Peyer's patch (tissue), 4 donors: ENCODE measurements around the gene RPTOR. TPM values are rescaled to one million over a fixed set of nuclear protein-coding genes. Genes with fewer than 3 reads are reported as not detected.

Experiments
- DNase-seq, 3 donors: peaks; one replicate each; pipeline ENCODE4 v3.0.0-alpha.2; 2017 to 2019
- H3K27ac ChIP-seq, 4 donors: fragments of 200-600 bp; sonication (generic); one replicate each; pipeline ENCODE4 v1.5.1; 2016 to 2019
- H3K27me3 ChIP-seq, 2 donors: fragments of 200-600 bp; sonication (generic); one replicate each; pipeline ENCODE4 v1.5.1; 2019
- H3K36me3 ChIP-seq, 3 donors: fragments of 200-600 bp; sonication (generic); one replicate each; pipeline ENCODE4 v1.5.1; 2016 to 2019
- H3K4me1 ChIP-seq, 4 donors: fragments of 200-600 bp; sonication (generic); one replicate each; pipeline ENCODE4 v1.5.1; 2016 to 2019
- H3K4me3 ChIP-seq, 4 donors: fragments of 200-600 bp; sonication (generic); 1 replicate in 3 of 4; 2 replicates in 1 of 4; pipeline ENCODE4 v1.5.1; 2016 to 2019; ENCODE audit warnings: mild to moderate bottlenecking in 1 of 4
- H3K9me3 ChIP-seq, 4 donors: fragments of 200-600 bp; sonication (generic); one replicate each; pipeline ENCODE4 v1.5.1; 2016 to 2019; ENCODE audit warnings: mild to moderate bottlenecking in 1 of 4
- POLR2A ChIP-seq, 2 donors: fragments of 450-650 bp; IDR thresholded peaks; one replicate each; pipeline ENCODE4 v1.5.1; 2017; ENCODE audit warnings: antibody characterized with exemption in 2 of 2, mild to moderate bottlenecking in 2 of 2, moderate library complexity in 2 of 2
- total RNA-seq, 4 donors: library from RNA; depleted of rRNA; stranded (reverse); fragments of >200 nt; gene quantifications; one replicate each; pipeline ENCODE4 v1.1.0, GENCODE V29; 2016
- TF ChIP-seq, protein P1 (sequence below), 6 experiments: fragments of 450-650 bp in 4 of 6; fragments of 200-600 bp in 2 of 6; sonication (generic) in 1 of 6; IDR thresholded peaks; one replicate each; pipeline ENCODE4 v1.5.1; 2017 to 2019; ENCODE audit warnings: antibody characterized with exemption in 6 of 6, mild to moderate bottlenecking in 3 of 6, moderate library complexity in 1 of 6

Gene RPTOR
- total RNA-seq, 4 donors from 2014 or later: 42.4 to 73.6 (median 64.2) TPM

DNA sequence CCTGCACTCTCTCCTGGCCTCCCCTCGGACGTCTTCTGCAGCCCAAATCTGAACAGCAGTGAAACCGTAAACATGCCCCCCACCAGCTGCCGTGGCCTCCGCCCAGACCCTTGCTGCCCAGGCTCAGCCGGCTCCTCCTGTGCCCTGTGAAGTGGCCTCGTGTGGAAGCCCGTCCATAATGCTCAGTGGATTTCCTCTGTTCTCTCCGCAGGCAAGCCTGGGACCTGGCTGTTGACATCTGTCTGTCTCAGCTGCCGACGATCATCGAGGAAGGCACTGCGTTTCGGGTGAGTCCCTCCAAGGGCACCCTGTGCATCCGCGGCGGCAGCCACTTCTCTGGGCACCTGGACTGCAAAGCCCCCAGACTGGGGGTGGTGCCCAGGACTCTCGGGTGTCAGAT, 293.1 kb downstream of the RPTOR start:
- DNase-seq: no peak

GRCh38 chr17:80838311-80839025, 293.8 kb downstream of the RPTOR start:
- TF ChIP-seq POLR2A (IDR thresholded peaks at IDR 0.05): no peak
- TF ChIP-seq, protein P1, sequence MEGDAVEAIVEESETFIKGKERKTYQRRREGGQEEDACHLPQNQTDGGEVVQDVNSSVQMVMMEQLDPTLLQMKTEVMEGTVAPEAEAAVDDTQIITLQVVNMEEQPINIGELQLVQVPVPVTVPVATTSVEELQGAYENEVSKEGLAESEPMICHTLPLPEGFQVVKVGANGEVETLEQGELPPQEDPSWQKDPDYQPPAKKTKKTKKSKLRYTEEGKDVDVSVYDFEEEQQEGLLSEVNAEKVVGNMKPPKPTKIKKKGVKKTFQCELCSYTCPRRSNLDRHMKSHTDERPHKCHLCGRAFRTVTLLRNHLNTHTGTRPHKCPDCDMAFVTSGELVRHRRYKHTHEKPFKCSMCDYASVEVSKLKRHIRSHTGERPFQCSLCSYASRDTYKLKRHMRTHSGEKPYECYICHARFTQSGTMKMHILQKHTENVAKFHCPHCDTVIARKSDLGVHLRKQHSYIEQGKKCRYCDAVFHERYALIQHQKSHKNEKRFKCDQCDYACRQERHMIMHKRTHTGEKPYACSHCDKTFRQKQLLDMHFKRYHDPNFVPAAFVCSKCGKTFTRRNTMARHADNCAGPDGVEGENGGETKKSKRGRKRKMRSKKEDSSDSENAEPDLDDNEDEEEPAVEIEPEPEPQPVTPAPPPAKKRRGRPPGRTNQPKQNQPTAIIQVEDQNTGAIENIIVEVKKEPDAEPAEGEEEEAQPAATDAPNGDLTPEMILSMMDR (IDR thresholded peaks at IDR 0.05): no peak
- DNase-seq: no peak
- Histone ChIP-seq H3K4me1 (peaks cover 0 to 5% (median 0%) of the 10 kb centered on the region in 4 donors), H3K4me3 (no peak overlapping the region), H3K9me3 (no peaks in the 10 kb centered on the region), H3K27ac (no peak overlapping the region), H3K27me3 (no peaks in the 10 kb centered on the region), H3K36me3 (peaks cover 0 to 7% (median 0%) of the 10 kb centered on the region in 3 donors)

More for the DNA sequence above, 293.1 kb downstream of the RPTOR start:
- H3K27ac ChIP-seq: no peak overlapping the region
- no peaks in the 10 kb centered on the region for H3K27me3 ChIP-seq
- H3K4me3 ChIP-seq: no peak overlapping the region
- TF ChIP-seq, protein P1 (IDR thresholded peaks at IDR 0.05): no peak
- TF ChIP-seq POLR2A (IDR thresholded peaks at IDR 0.05): no peak
- H3K36me3 ChIP-seq: peaks cover 0 to 7% (median 0%) of the 10 kb centered on the region in 3 donors
- H3K4me1 ChIP-seq: peaks cover 0 to 9% (median 2%) of the 10 kb centered on the region in 4 donors
- no peaks in the 10 kb centered on the region for H3K9me3 ChIP-seq

GRCh38 chr17:80839026-80839345, 294.3 kb downstream of the RPTOR start:
- no peak for DNase-seq
- Histone ChIP-seq H3K4me1 (peaks cover 0 to under 1% (median 0%) of the 10 kb centered on the region in 4 donors), H3K9me3 (no peaks in the 10 kb centered on the region), H3K27ac (no peak overlapping the region), H3K27me3 (no peaks in the 10 kb centered on the region), H3K36me3 (peaks cover 0 to 7% (median 0%) of the 10 kb centered on the region in 3 donors), H3K4me3 (no peak overlapping the region)
- TF ChIP-seq, protein P1 (IDR thresholded peaks at IDR 0.05): no peak

DNA sequence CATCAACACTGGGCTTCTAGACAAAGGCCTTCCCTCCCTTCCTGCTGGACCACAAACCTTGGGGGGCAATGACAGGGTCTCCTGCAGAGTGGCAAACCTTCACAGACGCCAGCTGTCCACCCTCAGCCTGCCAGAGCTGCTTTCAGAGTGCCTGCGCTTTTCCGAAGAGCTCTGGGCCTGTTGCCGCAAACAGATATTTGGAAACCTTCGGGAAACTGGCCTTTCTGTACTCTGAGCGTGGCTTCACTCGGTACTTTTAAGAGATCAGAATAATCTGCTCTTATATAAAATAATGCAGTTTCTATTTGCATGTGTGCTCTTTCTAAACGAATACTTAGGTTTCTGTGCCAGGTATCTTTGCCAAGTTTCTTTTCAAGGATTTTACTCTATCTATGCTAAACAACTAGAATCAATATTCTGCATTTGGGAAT, 294.9 kb downstream of the RPTOR start:
- TF ChIP-seq POLR2A (IDR thresholded peaks at IDR 0.05): no peak
- TF ChIP-seq, protein P1 (IDR thresholded peaks at IDR 0.05): no peak
- Histone ChIP-seq H3K4me1 (no peaks in the 10 kb centered on the region), H3K9me3 (no peaks in the 10 kb centered on the region), H3K36me3 (peaks cover 0 to 7% (median 0%) of the 10 kb centered on the region in 3 donors), H3K27ac (no peak overlapping the region), H3K27me3 (no peaks in the 10 kb centered on the region), H3K4me3 (no peak overlapping the region)
- no peak for DNase-seq

DNA sequence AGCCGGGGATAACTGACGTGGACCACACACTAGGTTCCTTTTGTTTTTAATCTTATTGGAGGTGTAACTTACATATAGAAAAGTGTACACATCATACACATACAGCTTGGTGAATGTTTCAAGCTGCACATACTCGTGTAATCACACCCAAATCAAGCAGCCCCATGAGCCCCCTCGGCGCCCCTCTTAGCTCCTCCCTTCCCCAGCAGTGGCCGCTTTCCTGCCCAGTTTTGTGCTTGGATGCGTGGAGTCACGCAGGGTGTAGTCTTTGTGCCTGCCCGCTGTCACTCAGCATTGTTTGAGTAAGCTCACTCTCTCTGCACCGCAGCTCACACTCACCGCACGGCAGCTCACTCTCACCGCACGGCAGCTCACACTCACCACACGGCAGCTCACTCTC, 295.3 kb downstream of the RPTOR start:
- Histone ChIP-seq H3K27ac (no peak overlapping the region), H3K4me3 (no peak overlapping the region), H3K4me1 (no peaks in the 10 kb centered on the region), H3K9me3 (no peaks in the 10 kb centered on the region), H3K36me3 (peaks cover 0 to 7% (median 0%) of the 10 kb centered on the region in 3 donors), H3K27me3 (no peaks in the 10 kb centered on the region)
- DNase-seq: no peak
- no peak for TF ChIP-seq POLR2A (IDR thresholded peaks at IDR 0.05)
- TF ChIP-seq, protein P1 (IDR thresholded peaks at IDR 0.05): no peak
